Pons (tissue), 1 donor: Measurements from ENCODE around the gene KIRREL3.
A peak's percentile ranks its signal among the peaks of the same experiment; 100 is the strongest.

Source experiments
- DNase-seq: peaks from one replicate; pipeline ENCODE4 v3.0.0-alpha.2; 2016; ENCODE audit warnings: low spot score

KIRREL3 gene

DNA sequence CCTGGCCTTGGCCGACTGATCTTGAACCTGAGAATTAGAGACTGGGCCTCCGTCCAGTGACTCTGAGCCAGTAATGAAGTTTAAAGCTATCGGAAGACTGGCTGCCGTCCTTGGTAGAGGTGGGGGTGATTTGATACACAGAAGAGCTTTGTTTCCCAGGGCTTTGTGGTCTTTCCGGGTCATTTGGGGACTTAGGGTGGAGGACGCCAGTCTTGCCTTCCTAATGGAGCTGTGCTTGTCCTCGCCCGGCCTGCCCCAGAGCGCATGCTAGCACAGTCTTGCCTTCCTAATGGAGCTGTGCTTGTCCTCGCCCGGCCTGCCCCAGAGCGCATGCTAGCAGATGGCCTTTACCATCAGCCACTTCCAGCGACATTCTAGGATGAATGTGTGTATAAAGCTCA is 579.3 kb downstream of the KIRREL3 start:
- DNase-seq: peak; percentile 43

DNA sequence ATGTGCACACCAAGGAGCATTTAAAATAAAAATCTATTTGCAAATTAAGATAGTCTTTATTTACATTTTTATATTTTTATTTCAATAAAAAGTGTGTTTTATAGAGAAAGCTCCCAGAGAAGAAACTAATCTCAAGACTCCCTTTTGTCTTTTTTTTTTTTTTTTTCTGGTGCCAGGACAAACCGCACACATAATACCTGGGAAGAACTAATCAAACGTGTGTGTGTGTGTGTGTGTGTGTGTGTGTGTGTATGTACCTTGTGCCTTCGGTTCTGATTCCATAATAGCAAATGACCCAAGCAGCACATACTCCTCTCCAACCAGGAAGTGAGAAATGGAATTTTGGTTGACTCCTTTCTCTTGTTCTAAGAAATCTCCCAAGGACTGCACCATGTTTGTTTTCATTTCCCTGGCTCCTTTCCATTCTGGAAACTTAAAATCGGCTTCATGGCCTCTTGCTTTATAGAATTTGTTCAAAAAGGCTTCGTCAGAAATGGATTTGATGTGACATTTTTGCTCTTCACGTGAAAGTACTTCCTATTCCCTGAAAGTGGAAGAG is 579.8 kb downstream of the KIRREL3 start:
- DNase-seq: no peak

DNA sequence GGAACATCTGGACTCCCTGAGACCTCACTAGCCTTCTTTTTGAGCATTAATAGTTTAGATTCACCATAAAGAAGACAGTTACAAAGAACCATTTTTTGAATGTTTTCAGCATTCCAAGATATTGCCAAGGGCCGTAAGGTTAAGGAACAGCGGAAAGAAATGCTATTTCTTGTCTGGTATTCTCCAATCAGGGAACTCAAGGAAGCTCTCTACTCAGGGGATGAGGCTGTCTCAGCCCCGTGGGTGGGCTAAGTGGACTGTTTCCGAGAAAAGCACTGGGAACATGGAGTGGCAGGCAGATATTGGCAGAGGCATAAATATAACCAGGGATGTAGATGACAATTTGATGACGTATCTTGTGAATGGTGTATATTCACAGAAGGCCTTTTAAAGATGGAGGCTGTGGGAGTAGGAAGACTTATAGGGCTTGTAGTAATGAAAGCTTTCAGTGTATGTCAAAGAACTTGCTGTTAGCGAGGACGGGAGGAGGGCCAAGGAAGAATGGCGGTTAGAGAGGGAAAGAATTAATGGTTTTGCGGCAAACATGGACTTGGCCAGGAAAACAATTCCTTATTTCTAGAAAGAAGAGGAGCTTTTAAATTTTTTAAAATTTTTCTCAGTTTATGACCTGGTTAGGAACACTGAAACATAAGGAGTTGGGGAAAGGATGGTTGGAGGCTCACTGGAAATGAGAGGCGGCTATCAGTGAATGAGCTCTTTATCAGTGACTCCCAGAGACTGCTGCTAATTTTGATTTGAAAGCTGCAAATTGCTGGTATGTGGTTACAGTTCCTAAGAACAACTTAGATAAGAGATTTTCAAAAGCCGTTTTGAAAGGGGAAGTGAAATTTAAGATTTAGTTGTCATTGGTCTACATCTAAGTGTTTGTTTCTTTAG is 580.5 kb downstream of the KIRREL3 start:
- peak; percentile 71 for DNase-seq

DNA sequence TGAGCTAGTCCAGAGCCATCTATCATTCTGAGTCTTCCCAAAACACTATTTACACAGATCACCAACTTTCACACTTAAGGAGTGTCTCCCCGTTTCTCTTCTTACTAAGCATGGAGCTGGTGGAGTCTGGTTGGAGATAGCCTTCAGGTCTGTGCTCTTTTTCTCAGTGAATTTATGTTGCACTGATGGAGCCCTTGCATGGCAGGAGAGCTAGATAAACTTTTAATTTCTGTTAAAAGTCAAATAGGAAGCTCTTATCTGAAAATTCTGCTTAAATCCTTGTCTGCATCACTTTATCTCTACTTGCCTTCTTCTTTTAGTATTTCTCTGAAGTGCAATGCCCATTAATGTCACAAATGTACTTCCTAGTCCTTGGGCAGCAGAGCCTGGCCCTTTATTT is 581.7 kb downstream of the KIRREL3 start:
- DNase-seq: no peak

- DNase-seq: no peak
These were observed 583.3 kb downstream of the KIRREL3 start for GRCh38 chr11:126417091-126417862.

DNA sequence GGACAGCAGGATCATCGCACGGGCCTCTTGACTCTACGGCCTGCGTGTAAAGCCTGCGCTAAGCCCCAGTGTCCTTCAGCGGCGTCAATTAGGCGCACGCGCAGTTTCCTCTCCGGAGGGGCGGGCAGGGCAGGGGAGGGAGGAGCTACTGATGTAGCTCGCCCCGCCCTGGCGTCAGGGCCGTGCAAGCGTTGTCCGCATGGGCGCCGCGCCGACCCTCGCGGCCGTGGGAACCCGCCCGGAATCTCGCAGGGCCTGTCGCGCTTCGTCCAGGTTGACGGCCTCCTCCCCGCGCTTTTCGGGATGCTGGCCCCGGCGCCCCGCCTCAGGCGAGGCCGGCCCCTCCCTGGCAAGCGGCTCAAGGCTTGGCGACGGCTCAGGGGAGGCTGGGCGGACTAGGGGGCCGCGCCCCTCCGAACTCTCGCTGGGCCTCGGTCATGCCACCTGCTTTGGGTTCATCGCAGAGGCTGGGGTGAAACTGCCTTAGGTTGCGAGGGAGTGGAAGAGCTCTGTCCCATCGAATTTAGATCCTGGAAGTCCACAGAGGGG is 584.0 kb downstream of the KIRREL3 start:
- peak; percentile 75 for DNase-seq

DNA sequence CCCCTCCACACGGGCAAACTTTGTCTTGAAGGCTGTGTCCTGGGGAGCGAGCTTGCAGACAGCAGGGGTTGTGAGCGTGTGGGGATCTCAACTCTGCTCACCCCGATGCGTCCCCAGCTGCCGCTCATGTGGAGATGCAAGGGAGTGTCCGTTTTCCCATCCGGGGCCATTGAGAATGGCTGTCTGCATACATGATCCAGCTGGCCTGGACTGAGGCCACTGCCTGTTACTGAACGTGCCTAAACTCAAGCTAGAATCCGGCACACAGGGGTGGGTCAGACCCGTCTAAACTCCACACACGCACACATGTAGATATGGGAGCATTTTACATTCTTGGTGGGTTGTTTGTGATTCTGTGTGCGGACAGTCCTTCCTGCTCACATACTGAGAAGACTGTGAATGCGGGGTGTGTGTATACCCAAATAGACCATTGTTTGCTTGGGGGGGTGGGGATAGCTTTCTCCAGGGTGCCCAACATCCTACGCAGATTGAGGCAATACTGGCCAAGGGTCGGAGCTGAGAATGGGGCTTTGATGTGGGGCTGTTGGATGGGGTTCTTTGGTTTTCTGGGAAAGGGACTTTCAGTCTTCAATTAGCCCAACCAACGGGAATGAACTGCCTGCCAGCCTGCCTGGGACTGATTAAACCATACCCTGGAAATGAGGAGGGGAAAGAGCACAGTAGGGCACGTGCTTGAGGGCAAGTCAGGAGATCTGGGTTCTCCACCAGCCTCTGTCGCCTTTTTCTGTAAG is 584.7 kb downstream of the KIRREL3 start:
- peak; percentile 75 for DNase-seq

DNA sequence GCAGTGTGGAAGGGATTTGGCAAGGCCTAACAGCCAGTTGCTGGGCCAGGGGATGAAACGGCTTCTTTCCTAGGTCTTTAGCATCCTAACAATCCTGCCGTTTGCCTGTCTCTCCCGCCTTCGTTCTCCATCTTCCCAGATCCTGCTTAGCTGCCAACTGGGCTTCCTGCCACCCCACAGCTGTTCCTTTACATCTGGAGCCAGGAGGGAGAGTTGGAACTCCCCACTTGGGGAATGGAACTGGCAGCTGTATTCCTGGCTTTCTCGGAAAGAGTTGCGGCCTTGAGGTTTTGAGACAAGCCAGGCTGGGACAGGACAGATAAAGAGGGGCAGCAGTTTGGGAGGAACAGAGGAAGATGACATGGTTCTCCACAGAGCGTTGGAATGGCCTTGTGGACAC is 585.4 kb downstream of the KIRREL3 start:
- peak; percentile 90 for DNase-seq

GRCh38 chr11:126414615-126415014 is 586.0 kb downstream of the KIRREL3 start:
- peak; percentile 38 for DNase-seq

DNA sequence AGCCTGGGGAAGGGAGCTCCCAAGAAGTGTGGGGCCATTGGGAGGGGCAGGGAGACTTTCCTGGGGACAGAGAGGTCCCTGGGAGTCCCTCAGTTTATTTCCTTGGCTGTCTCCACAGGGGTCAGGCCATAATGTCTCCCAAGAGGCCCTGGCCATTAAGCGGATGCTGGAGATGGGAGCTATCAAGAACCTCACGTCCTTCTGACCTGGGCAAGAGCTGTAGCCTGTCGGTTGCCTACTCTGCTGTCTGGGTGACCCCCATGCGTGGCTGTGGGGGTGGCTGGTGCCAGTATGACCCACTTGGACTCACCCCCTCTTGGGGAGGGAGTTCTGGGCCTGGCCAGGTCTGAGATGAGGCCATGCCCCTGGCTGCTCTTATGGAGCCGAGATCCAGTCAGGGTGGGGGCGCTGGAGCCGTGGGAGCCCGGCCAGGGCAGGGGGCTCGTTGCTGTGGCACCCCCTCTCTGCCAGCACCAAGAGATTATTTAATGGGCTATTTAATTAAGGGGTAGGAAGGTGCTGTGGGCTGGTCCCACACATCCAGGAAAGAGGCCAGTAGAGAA is 586.6 kb downstream of the KIRREL3 start:
- no peak for DNase-seq

DNA sequence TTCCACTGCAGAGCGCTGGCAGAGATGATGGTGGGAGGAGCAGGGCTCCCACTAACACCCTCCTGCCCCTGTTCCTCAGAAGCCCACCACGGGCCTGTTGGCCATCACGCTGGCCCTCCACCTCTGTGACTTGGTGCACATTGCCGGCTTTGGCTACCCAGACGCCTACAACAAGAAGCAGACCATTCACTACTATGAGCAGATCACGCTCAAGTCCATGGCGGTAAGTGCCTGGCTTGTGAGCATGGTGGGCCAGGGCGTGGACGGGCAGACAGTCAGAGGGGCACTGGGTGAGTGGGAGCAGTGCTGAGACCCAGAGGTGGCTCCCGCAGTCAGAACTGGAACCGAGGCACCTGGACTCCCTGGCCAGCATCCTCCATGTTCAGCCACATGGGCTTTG is 587.1 kb downstream of the KIRREL3 start:
- no peak for DNase-seq

- no peak for DNase-seq
These were observed 588.6 kb downstream of the KIRREL3 start for GRCh38 chr11:126411971-126412381.

DNA sequence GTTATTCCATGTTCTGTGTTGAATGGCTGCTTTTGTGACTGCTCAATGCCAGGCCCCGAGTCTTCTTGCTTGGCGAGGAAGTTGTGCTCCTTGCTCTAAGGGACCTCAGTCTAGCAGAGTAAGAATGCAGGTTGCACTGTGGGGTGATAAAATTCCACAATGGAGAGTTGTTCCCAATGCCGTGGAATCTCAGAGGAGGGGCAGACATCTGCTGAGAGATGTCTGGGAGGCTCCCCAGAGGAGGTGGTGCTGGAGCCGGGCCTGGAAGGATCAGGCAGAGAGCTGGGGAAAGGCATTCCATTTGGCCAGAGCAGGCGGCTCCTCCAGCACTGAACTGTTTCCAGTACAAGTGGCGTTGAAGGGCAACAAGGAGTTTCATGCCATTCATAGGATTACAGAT is 589.9 kb downstream of the KIRREL3 start:
- DNase-seq: peak; percentile 55

DNA sequence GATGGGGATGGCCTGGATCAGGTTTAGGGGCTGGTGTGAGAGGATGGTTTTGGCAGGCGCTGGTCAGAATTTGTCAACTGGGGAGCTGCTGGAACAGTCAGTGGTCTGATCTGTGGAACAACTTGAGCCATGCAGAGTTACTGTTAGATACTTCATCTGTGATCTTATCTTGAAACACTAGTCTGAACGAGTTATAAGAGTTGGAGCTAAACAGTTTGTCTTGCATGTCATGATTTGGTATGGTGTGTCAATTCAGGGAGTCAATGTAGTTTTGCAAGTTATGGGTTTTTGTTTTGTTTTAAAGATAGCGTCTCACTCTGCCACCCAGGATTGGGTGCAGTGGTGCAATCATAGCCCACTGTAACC is 591.0 kb downstream of the KIRREL3 start:
- DNase-seq: no peak

DNA sequence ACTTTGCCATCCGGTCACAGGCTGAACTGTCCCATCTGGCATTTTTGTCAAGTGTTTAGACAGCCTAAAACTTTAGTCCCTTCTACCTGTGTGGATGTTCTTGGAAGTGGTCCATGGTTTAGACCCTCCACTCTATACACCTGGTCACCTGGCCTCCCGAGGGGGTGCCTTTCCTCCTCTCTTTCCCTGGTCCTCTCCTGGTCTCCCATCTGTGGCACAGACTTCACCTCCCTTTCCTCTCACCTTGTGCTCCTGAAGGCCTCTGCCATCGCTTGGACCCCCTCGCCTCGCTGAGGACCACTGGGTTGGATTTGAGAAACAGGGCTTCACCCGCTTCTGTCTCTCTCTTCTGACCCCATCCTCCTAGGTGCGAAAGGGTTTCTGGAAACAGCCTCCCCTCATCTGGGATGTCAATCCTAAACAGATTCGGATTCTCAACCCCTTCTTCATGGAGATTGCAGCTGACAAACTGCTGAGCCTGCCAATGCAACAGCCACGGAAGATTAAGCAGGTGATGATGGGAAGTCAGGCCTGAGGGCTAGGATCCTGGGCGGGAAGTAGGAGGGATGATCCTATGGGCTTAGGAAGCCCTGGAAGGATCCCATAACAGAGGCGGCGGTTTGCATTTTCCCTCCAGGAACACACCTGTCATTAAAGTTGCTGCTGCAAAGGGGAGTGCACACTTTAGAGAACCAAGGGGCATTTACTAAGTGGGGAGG is 591.5 kb downstream of the KIRREL3 start:
- no peak for DNase-seq

DNA sequence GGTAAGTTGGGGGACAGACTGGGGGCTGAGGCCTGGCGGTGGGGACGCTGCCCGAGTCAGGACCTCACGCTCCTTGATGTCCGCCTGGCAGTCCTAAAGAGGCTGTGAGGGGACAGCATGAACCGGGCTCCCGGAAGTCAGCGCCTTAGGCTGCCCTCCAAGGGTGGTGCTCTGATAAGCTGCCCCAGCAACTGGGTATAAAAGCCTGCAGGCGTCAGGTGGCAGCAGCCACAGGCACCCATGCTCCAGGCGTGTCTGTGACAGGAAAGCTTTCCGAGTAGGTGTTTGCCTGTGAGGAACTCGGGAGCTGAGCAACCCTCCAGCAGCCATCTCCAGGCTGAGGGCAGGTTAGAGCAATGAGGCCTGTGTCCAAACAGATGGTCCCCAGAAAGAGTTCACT is 592.1 kb downstream of the KIRREL3 start:
- DNase-seq: no peak

- DNase-seq: no peak
These were observed 592.8 kb downstream of the KIRREL3 start for GRCh38 chr11:126407682-126408288.

GRCh38 chr11:126407101-126407521 is 593.5 kb downstream of the KIRREL3 start:
- DNase-seq: no peak

DNA sequence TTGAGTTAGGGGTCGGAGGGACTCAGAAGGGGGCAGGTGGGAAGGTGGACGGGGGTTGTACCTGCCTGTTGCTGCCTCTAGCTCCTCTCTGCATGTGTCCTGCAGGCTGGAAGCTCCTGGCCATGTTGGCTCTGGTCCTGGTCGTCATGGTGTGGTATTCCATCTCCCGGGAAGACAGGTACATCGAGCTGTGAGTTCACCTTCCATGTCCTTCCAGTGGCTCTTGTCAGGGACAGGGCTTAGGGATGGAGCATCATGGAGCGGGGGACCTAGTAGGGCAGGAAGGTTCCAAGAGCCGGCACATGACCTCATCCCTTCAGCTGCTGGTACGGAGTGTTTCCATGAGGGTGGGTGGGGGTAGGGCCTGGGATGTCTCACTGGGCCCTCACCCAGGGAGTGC is 594.2 kb downstream of the KIRREL3 start:
- DNase-seq: no peak

DNA sequence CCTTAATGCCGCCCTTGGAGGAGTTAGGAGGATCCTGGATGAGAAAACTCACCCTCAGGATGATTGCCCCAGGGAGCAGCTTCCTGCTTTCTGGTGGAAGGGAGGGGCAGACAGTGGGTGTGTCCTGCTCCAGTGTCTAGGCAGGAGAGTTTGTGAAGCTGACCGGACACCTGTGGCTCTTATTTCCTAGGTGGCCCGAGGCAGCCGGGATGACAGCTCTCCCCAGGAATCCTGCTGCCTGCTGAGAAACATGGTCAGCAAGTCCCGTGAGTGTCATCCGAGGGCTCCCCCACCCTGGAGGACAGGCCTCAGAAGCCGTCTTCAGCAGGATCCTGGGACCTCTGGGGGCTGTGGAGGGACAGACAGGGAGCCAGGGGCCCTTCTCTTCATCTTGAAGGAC is 594.7 kb downstream of the KIRREL3 start:
- DNase-seq: no peak
